ENCODE results near the gene PNPLA7.

PNPLA7 gene

GRCh38 chr9:137458194-137459151 is 91.7 kb downstream of the PNPLA7 start:
- peak; percentile 37 for DNase-seq

- DNase-seq = peak; percentile 17
These were observed 92.6 kb downstream of the PNPLA7 start for GRCh38 chr9:137457406-137458193.

- no peak for DNase-seq
These were observed 93.3 kb downstream of the PNPLA7 start for GRCh38 chr9:137456864-137457405.

- no peak for DNase-seq
These were observed 93.9 kb downstream of the PNPLA7 start for GRCh38 chr9:137456061-137456863.

GRCh38 chr9:137455359-137455991 is 94.7 kb downstream of the PNPLA7 start:
- peak; percentile 15 for DNase-seq

- peak; percentile 17 for DNase-seq
These were observed 95.4 kb downstream of the PNPLA7 start for GRCh38 chr9:137454597-137455358.

- peak; percentile 27 for DNase-seq
These were observed 96.0 kb downstream of the PNPLA7 start for GRCh38 chr9:137454145-137454596.

- peak; percentile 30 for DNase-seq
These were observed 96.5 kb downstream of the PNPLA7 start for GRCh38 chr9:137453643-137454081.

GRCh38 chr9:137452761-137453642 is 97.2 kb downstream of the PNPLA7 start:
- peak; percentile 24 for DNase-seq

- peak; percentile 16 for DNase-seq
These were observed 98.0 kb downstream of the PNPLA7 start for GRCh38 chr9:137452006-137452760.

- DNase-seq = peak; percentile 24
These were observed 98.8 kb downstream of the PNPLA7 start for GRCh38 chr9:137451264-137452005.

GRCh38 chr9:137450539-137451222 is 99.5 kb downstream of the PNPLA7 start:
- peak; percentile 59 for DNase-seq

- peak; percentile 66 for DNase-seq
These were observed 100.2 kb downstream of the PNPLA7 start for GRCh38 chr9:137449931-137450538.

GRCh38 chr9:137449081-137449844 is 100.9 kb downstream of the PNPLA7 start:
- DNase-seq = no peak

GRCh38 chr9:137448602-137448962 is 101.6 kb downstream of the PNPLA7 start:
- DNase-seq = no peak

GRCh38 chr9:137447722-137448601 is 102.2 kb downstream of the PNPLA7 start:
- no peak for DNase-seq

Measured in activated CD8-positive, alpha-beta memory T cell treated with anti-CD3 and anti-CD28 coated beads, Interleukin-2, amount 50 U/mL, for 4 hours (primary cell).